AG08395 (cell line): ENCODE results near the gene GJB2.
"Not testable (repeated sequence)": the region's sequence is repeated elsewhere in the genome, so short reads cannot be mapped to it uniquely, and the experiment has no call there.

Experiments used
- DNase-seq: peaks from one replicate; pipeline ENCODE4 v3.0.0; 2012; ENCODE audit warnings: mixed read lengths, low spot score

GJB2 gene

GRCh38 chr13:20165417-20166257, 27.1 kb downstream of the GJB2 start:
- no peak for DNase-seq

GRCh38 chr13:20161951-20162300, 30.8 kb downstream of the GJB2 start:
- DNase-seq, result no peak

- no peak for DNase-seq
Observed at GRCh38 chr13:20161275-20161950, 31.3 kb downstream of the GJB2 start.

- DNase-seq, result peak; percentile 26
Observed at GRCh38 chr13:20160306-20161274, 32.1 kb downstream of the GJB2 start, which contains the start of gene GJA3. GJA3 (minus strand) TSS chr13:20161052; CDS start chr13:20143288, 17,764 bp downstream.

- no peak for DNase-seq
Observed at GRCh38 chr13:20159646-20160305, 33.0 kb downstream of the GJB2 start.

GRCh38 chr13:20157151-20157796, 35.5 kb downstream of the GJB2 start:
- no peak for DNase-seq

- no peak for DNase-seq
Observed at GRCh38 chr13:20156702-20157101, 36.0 kb downstream of the GJB2 start.

- DNase-seq, result not testable (repeated sequence)
Observed at GRCh38 chr13:20153290-20153689, 39.4 kb downstream of the GJB2 start.

GRCh38 chr13:20151612-20152011, 41.1 kb downstream of the GJB2 start:
- no peak for DNase-seq

GRCh38 chr13:20151016-20151415, 41.7 kb downstream of the GJB2 start:
- DNase-seq, result no peak

GRCh38 chr13:20150561-20150960, 42.2 kb downstream of the GJB2 start:
- no peak for DNase-seq

GRCh38 chr13:20149762-20150161, 43.0 kb downstream of the GJB2 start:
- no peak for DNase-seq

- no peak for DNase-seq
Observed at GRCh38 chr13:20148501-20149183, 44.1 kb downstream of the GJB2 start.

GRCh38 chr13:20146381-20146780, 46.4 kb downstream of the GJB2 start:
- DNase-seq, result no peak

GRCh38 chr13:20145521-20145920, 47.2 kb downstream of the GJB2 start:
- DNase-seq, result no peak

GRCh38 chr13:20144141-20144850, 48.4 kb downstream of the GJB2 start:
- DNase-seq, result no peak

GRCh38 chr13:20142927-20143480, 49.7 kb downstream of the GJB2 start:
- DNase-seq, result no peak

GRCh38 chr13:20142023-20142926, 50.5 kb downstream of the GJB2 start:
- DNase-seq, result no peak
